Amniotic stem cell (primary cell): ENCODE results near the gene ADGRG6.
"Not testable (repeated sequence)": the region's sequence is repeated elsewhere in the genome, so short reads cannot be mapped to it uniquely, and the experiment has no call there.

ENCODE experiments used
- DNase-seq: peaks from one replicate; lab custom pipeline; 2025; lab: John Stamatoyannopoulos, UW

Gene ADGRG6

GRCh38 chr6:142301651-142302391 is at the start of gene ADGRG6:
ADGRG6 (plus strand) TSS chr6:142302007; CDS start chr6:142302330, 323 bp downstream.
- DNase-seq, result no peak

DNA sequence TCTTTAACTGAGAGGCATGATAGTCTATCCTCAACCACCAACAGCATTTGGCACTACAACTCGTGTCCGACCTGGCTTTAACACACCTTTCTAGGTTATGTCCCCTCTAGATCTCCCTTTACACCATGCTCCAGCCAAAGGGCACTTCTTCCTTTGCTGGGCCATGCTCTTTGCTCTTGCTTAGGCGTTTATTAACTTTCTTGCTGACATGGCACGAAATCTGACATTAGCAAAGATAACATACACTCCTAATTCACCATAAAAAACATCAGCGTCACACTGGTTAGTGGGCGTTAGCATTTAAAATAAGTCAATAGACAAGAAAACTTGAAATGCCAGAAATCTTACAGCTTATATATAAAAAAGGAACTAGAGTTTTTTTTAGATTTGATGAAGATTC is 47.3 kb upstream of the ADGRG6 start:
- DNase-seq, result no peak

DNA sequence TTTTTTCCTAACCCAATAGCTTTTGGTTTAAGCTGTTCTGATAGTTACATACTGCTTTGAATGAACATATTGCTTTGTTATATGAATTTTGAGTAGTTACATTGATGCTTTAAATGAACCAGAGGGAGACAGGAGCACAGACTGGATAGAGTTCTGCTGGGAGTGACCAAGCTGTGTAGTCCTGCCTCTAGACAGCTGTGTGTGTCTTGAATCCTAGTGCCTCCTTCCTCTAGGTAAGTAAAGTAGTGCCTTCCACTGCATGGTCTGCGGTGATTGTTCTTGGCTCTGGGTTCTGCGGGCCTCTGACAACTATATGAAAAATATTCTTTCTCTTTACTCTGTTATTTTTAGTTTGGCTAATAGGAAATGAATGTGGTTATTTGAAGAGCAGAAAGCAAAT is 46.0 kb upstream of the ADGRG6 start:
- DNase-seq, result no peak

DNA sequence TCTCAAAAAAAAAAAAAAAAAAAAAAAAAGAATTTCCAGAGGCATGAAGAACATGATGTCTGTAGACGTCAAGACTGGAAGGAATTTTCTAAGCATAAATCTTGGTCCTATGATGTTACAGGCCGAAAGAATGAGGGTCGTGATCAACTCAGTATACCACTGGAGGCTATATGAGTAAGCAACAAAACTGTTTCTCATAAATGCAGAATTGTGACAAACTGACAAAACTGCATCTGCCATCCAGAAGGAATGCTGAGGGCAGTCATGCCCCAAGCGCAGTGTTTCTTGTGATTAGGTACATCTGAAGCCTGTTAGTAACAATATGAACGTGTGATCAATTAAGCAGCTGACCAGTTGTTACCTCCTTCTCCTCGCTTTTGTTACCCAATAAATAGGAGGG is 43.5 kb upstream of the ADGRG6 start:
- DNase-seq, result no peak

GRCh38 chr6:142258757-142259156 is 43.0 kb upstream of the ADGRG6 start:
- DNase-seq, result no peak

DNA sequence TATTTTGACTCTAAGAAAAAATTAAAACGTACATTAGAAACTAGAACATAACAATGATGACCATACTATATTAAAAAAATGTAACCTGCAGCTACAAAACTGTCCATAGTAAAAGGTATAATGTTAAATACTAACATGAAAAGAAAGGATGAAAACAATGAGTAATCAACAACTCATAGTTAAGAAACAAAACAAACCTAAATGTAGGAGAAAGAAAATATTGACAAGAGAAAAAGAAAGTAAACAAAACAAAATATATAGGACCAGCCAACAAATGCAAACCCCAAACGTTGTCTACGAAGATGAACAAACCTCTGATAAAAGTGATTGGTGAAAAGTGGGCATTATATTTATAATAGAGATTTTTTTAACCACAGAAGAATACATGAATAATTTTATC is 41.1 kb upstream of the ADGRG6 start:
- no peak for DNase-seq

GRCh38 chr6:142262231-142262630 is 39.6 kb upstream of the ADGRG6 start:
- DNase-seq, result no peak

DNA sequence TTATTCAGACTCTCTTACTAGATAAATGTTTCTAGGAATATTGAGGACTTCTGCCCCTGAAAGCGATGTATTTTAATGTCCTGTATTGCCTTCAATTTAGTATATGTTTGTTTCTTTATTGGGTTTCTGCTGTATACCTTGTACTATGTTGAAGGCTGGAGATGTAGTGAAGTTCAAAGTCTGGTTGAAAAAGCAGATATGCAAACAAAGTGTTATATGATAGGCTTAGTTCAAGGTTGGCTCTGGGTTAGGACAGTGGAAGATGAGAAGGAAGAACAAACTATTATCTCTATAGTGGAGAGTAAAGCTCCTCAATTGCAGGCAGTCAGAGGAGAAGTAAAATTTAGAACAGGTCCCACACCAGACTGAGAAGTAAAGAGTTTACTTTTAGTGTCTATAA is 36.3 kb upstream of the ADGRG6 start:
- no peak for DNase-seq

- DNase-seq, result no peak
These were observed 35.7 kb upstream of the ADGRG6 start for GRCh38 chr6:142266060-142266459.

DNA sequence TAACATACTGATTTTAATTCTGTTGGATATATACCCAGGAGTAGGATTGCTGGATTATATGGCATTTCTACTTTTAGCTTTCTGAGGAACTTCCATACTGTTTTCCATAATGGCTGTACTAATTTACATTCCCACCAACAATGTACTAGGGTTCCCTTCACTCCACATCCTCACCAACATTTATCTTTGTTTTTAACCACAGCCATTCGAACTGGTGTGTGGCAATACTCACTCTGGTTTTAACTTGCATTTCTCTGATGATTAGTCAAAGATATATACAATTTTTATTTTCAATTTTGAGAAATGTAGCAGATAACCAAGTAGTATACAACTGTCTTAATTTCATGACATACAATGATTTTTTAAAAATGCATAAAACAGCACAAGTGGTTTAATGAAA is 30.3 kb upstream of the ADGRG6 start:
- DNase-seq, result no peak

GRCh38 chr6:142274656-142275055 is 27.2 kb upstream of the ADGRG6 start:
- DNase-seq, result no peak

GRCh38 chr6:142275236-142276006 is 26.4 kb upstream of the ADGRG6 start:
- DNase-seq, result no peak

DNA sequence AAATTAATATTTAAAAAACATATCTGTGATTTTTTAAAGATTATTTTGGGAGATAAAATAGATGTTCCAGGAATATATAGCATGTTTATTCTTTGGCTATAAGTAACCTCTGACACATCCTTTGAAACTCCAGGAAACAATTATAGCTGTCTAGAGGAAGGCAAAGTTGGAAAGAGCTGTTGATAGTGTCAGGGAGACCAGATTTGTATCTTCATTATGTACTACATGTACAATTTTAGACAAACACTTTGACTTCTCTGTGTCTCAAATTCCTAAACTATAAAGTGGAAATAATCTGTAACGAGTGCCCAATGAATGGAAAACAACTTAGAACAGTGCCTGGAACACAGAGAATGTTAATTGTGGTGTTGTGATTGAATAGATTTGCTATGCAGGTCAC is 25.6 kb upstream of the ADGRG6 start:
- DNase-seq, result no peak

DNA sequence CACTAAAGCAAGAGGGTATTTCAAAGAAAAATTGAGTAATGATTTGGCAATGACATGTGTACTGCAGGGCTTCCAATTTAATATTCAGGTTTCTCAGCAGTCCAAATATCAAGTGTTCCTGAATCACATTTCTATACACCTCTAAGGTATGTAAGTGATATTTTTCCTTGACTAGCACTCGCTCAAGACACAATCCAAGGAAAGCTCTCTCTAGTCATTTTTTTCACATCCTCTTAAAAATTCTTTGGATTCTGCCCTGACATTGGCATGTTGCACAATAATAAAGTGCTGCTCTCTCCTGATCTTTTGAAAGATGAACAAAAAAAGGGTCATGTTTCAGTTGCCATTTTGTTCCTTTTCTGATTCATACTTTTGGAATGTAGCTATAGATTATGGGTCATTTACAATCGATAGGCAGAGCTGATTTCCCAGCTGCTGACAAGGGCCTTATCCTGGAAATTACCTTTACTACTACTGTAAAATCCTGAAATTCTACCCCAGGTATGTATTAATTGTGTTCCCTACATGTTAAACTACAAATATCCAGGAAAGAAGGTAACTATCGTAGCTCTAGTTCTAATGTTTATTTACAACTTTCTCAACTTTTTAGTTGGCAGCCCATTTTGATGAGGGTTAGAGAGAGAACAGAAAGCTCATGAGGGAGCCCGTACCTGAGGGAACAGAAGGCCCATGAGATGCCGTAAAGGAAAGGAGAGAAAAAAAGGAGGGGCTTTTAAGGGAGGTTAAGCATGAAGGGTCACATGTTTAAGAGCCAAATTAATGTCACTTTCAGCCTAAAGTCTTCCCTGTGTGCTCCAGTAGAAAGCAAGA is 22.2 kb upstream of the ADGRG6 start:
- no peak for DNase-seq

DNA sequence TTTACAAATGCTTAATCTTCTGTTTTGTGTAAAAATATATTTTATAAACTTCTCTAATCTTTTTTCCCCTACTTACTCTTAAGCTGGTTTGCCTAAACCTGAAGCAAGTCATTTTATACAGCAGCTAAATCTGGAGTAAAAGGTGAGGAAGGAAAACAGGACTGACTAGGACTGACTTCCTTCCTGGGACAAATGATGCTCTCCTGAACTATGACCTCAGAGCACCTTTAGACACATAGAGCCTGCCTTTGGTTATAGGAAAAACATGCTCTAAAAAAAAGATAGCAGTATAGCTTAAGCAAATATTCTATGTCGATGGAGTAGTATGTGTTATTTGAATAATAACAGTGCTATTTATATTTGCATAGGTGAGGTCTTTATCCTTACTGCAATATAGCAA is 21.5 kb upstream of the ADGRG6 start:
- DNase-seq, result no peak

- no peak for DNase-seq
These were observed 20.9 kb upstream of the ADGRG6 start for GRCh38 chr6:142280927-142281326.

GRCh38 chr6:142283138-142283537 is 18.7 kb upstream of the ADGRG6 start:
- DNase-seq, result not testable (repeated sequence)

GRCh38 chr6:142284419-142284818 is 17.4 kb upstream of the ADGRG6 start:
- DNase-seq, result no peak

- DNase-seq, result no peak
These were observed 16.3 kb upstream of the ADGRG6 start for GRCh38 chr6:142285235-142286087.

DNA sequence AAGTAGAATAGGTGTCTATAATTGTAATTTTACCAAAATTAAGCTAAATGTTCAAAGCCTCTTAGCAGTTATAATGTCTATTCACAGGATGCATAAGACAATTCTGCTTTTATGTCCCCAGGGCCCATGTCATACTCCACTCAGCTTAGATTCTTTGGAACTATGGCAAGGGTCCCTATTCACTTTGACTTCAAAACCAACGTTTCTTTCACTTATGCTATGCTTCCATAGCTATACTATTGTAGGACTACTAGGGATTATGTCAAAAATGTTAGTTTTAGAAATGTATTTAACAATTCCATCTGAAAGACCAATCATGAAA is 15.8 kb upstream of the ADGRG6 start:
- no peak for DNase-seq

DNA sequence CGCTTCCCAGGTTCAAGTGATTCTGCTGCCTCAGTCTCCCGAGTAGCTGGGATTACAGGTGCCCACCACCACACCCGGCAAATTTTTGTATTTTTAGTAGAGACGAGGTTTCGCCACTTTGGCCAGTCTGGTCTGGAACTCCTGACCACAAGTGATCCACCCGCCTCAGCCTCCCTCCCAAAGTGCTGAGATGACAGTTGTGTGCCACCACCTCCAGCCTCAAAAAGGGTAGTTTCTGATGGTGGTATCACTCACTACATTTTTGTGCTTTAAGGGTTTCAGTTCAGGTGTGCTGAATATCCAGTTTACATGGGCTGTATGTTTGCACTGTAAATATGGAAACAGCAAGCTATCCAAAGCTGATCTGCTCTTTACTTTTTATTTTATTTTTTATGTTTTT is 12.1 kb upstream of the ADGRG6 start:
- no peak for DNase-seq

- no peak for DNase-seq
These were observed 11.0 kb upstream of the ADGRG6 start for GRCh38 chr6:142290851-142291250.
